ENCODE measurements around the gene NXF1. TPM values are rescaled to one million over a fixed set of nuclear protein-coding genes. Genes with fewer than 3 reads are reported as not detected.
A peak's percentile ranks its signal among the peaks of the same experiment; 100 is the strongest.

Gene NXF1
- total and polyA plus RNA-seq, 2 of the 13 experiments (the other 11 are each of a cell fraction or from before 2014, with no cell fraction given) = 30.4 to 30.9 TPM

DNA sequence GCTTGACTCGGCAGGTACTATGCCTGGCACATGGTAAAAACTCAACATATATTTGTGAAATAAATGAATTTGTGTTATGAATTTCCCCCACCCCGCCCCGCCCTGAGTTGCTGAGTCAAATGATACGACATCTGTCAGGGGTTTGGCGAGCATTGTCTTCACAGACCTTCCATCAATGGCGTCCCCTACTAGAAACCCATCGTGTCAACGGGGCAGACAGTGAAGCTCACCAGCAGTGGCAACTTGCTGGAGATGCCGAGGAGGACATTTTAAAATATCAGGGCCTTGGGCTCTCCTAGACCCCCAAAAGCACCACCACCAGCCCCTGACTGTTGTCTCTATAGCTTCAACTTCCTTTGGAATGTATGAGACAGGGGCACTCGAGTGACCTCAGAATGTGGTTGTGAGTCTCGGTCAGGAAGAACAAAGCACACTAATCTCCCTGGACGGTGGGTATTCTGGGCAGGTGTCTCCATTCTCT lies 761 bp upstream of the NXF1 start:
- Histone ChIP-seq H3K79me2 (ENCODE audit: insufficient read depth, low read length) (peaks cover 18% of the 10 kb centered on the region), H3K4me3 (replicated peaks in 1 of 3; ENCODE audit: insufficient read depth in 1 of 3, low read depth in 2 of 3, low read length in 3 of 3) (peak overlapping the region; percentile 55 to 92 (median 57); a peak in 4 of 6 replicates), H3K4me1 (ENCODE audit: insufficient read depth, low read length) (peaks cover 24% of the 10 kb centered on the region), H3K9ac (ENCODE audit: insufficient read depth, low read depth, low read length) (peak overlapping the region; percentile 70), H3K36me3 (replicated peaks in 1 of 2; ENCODE audit: control insufficient read depth in 1 of 2, insufficient read depth in 2 of 2, low read length in 2 of 2) (peaks cover 6 to 21% of the 10 kb centered on the region in 2 experiments; a peak in 3 of 5 replicates), H3K27ac (ENCODE audit: extremely low read length, insufficient read depth, low read length) (peak overlapping the region; percentile 58), H4K20me1 (ENCODE audit: insufficient read depth, low read length) (no peaks in the 10 kb centered on the region; the same call in 1 of the 2 replicates), H3K27me3 (ENCODE audit: control insufficient read depth in 1 of 2, insufficient read depth in 2 of 2, low read length in 2 of 2) (no peaks in the 10 kb centered on the region; a peak in 1 of 5 replicates), H2AFZ (ENCODE audit: low read length) (no peak overlapping the region), H3K4me2 (ENCODE audit: low read depth, low read length) (peak overlapping the region; percentile 90), H3K9me3 (ENCODE audit: low read length) (no peaks in the 10 kb centered on the region)
- in situ Hi-C loops (cut with HindIII; ENCODE audit: extremely low pct_ligation_motif_present, low pct_unique_long_range_greater_than_20kb) = no loop called here
- intact Hi-C loops (cut with micrococcal nuclease; ENCODE audit: unreplicated experiment) = loop anchor here (1.0 to 2.0 kb wide), 2 partner anchors 19 to 25 kb away; partner anchors contain the start of gene TMEM179B
- BruUV-seq (replicated peaks) = no TSS peak
- no peak for ATAC-seq
- WGBS (ENCODE audit: low lambda C conversion rate) = 93% methylated on average over 11 of the region's 12 CpGs
- ChIA-PET CTCF (ENCODE audit: low intra/inter-chr PET ratio, low total read pairs) (no interaction called here), POLR2A (interaction anchor here (0.7 to 5.7 kb wide), 19 partner anchors 8 to 100 kb away, joined by 3 to 53 read pairs (median 6); partner anchors contain the start of genes POLR2G, SLC3A2, STX5 and TAF6L)
- DNase-seq (ENCODE audit: low spot score) = no peak
- no peak for FAIRE-seq
- TF ChIP-seq, protein P1, sequence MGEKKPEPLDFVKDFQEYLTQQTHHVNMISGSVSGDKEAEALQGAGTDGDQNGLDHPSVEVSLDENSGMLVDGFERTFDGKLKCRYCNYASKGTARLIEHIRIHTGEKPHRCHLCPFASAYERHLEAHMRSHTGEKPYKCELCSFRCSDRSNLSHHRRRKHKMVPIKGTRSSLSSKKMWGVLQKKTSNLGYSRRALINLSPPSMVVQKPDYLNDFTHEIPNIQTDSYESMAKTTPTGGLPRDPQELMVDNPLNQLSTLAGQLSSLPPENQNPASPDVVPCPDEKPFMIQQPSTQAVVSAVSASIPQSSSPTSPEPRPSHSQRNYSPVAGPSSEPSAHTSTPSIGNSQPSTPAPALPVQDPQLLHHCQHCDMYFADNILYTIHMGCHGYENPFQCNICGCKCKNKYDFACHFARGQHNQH (CRISPR knock-in tag; IDR thresholded peaks at IDR 0.05) = no peak
- TF ChIP-seq AKAP8 (CRISPR knock-in tag; IDR thresholded peaks at IDR 0.05) = no peak
- no peak for TF ChIP-seq NFE2L1 (CRISPR knock-in tag; IDR thresholded peaks at IDR 0.05; ENCODE audit: borderline replicate concordance)
- TF ChIP-seq TERF1 (CRISPR knock-in tag; IDR thresholded peaks at IDR 0.05) = no peak
- TF ChIP-seq ZEB1 (IDR thresholded peaks at IDR 0.05; ENCODE audit: insufficient replicate concordance, low read depth) = no peak
- no peak for TF ChIP-seq ZNF550 (CRISPR knock-in tag; IDR thresholded peaks at IDR 0.05; ENCODE audit: borderline replicate concordance)
- TF ChIP-seq HHEX (CRISPR knock-in tag; IDR thresholded peaks at IDR 0.05) = no peak
- no peak for TF ChIP-seq CREB1 (IDR thresholded peaks at IDR 0.05)
- TF ChIP-seq CREB1 (CRISPR knock-in tag; IDR thresholded peaks at IDR 0.05) = no peak
- no peak for TF ChIP-seq THRA (CRISPR knock-in tag; IDR thresholded peaks at IDR 0.05; ENCODE audit: borderline replicate concordance)
- no peak for TF ChIP-seq PRDM15 (CRISPR knock-in tag; IDR thresholded peaks at IDR 0.05)
- TF ChIP-seq TCF7L2 (IDR thresholded peaks at IDR 0.05; ENCODE audit: low read depth, low read length) = no peak
- TF ChIP-seq ZNF576 (CRISPR knock-in tag; IDR thresholded peaks at IDR 0.05) = no peak
- TF ChIP-seq, protein P2, sequence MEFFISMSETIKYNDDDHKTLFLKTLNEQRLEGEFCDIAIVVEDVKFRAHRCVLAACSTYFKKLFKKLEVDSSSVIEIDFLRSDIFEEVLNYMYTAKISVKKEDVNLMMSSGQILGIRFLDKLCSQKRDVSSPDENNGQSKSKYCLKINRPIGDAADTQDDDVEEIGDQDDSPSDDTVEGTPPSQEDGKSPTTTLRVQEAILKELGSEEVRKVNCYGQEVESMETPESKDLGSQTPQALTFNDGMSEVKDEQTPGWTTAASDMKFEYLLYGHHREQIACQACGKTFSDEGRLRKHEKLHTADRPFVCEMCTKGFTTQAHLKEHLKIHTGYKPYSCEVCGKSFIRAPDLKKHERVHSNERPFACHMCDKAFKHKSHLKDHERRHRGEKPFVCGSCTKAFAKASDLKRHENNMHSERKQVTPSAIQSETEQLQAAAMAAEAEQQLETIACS (CRISPR knock-in tag; IDR thresholded peaks at IDR 0.05) = no peak
- TF ChIP-seq ZNF605 (CRISPR knock-in tag; IDR thresholded peaks at IDR 0.05) = no peak
- TF ChIP-seq RXRA (CRISPR knock-in tag; IDR thresholded peaks at IDR 0.05) = no peak
